ENCODE measurements around the gene KRT9. TPM values are rescaled to one million over a fixed set of nuclear protein-coding genes. Genes with fewer than 3 reads are reported as not detected.

Gene KRT9
- total RNA-seq, 2 experiments from 2014 or later: not detected

GRCh38 chr17:41542357-41542756 lies 29.5 kb downstream of the KRT9 start:
- no peaks in the 10 kb centered on the region for H3K4me1 Mint-ChIP-seq (ENCODE audit: low read depth)
- H3K4me1 ChIP-seq (ENCODE audit: insufficient read depth, low read length): no peaks in the 10 kb centered on the region
- H3K27ac Mint-ChIP-seq: no peak overlapping the region
- ChIA-PET CTCF (no interaction called here), POLR2A (no interaction called here)
- no peak for ATAC-seq (ENCODE audit: poor library complexity)
- H3K9me3 Mint-ChIP-seq: no peaks in the 10 kb centered on the region
- no peak overlapping the region for H3K27ac ChIP-seq (ENCODE audit: low read depth in 1 of 2, low read length in 2 of 2)
- no peaks in the 10 kb centered on the region for H3K27me3 Mint-ChIP-seq
- no peak for TF ChIP-seq CTCF (IDR thresholded peaks at IDR 0.05)
- H3K4me3 ChIP-seq (ENCODE audit: low read length): no peak overlapping the region
- peaks cover 0 to 3% of the 10 kb centered on the region in 2 experiments for H3K9me3 ChIP-seq (ENCODE audit: control insufficient read depth in 1 of 2, insufficient read depth in 1 of 2, low read length in 2 of 2)
- H3K36me3 Mint-ChIP-seq (ENCODE audit: low read depth): no peaks in the 10 kb centered on the region
- intact Hi-C loops (cut with DNase I, micrococcal nuclease): loop anchor here in 1 of 2 experiments (10.0 kb wide), 1 partner anchor 738 kb away; no protein-coding TSS in a partner anchor
- no peak overlapping the region for H3K4me3 Mint-ChIP-seq
- no peaks in the 10 kb centered on the region for H3K36me3 ChIP-seq (ENCODE audit: insufficient read depth, low read length)
- no peaks in the 10 kb centered on the region for H3K27me3 ChIP-seq (ENCODE audit: control insufficient read depth in 1 of 2, insufficient read depth in 2 of 2, low read length in 2 of 2)
- DNase-seq: no peak

- no peak overlapping the region for H3K27ac Mint-ChIP-seq
- TF ChIP-seq CTCF (IDR thresholded peaks at IDR 0.05): no peak
- DNase-seq (no peak), ATAC-seq (ENCODE audit: poor library complexity) (no peak)
- Histone ChIP-seq H3K9me3 (ENCODE audit: control insufficient read depth in 1 of 2, insufficient read depth in 1 of 2, low read length in 2 of 2) (no peaks in the 10 kb centered on the region), H3K4me1 (ENCODE audit: insufficient read depth, low read length) (no peaks in the 10 kb centered on the region), H3K4me3 (ENCODE audit: low read length) (no peak overlapping the region), H3K27me3 (ENCODE audit: control insufficient read depth in 1 of 2, insufficient read depth in 2 of 2, low read length in 2 of 2) (no peaks in the 10 kb centered on the region), H3K27ac (ENCODE audit: low read depth in 1 of 2, low read length in 2 of 2) (no peak overlapping the region), H3K36me3 (ENCODE audit: insufficient read depth, low read length) (no peaks in the 10 kb centered on the region)
- ChIA-PET CTCF (interaction anchor here (2.1 kb wide), 1 partner anchor 8 kb away, joined by 15 read pairs; no protein-coding TSS in a partner anchor), POLR2A (interaction anchor here (1.1 kb wide), 1 partner anchor 8 kb away, joined by 4 read pairs; no protein-coding TSS in a partner anchor)
- intact Hi-C loops (cut with DNase I, micrococcal nuclease): loop anchor here in 1 of 2 experiments (10.0 kb wide), 1 partner anchor 736 kb away; no protein-coding TSS in a partner anchor
- peaks cover 5% of the 10 kb centered on the region for H3K27me3 Mint-ChIP-seq
- no peak overlapping the region for H3K4me3 Mint-ChIP-seq
- no peaks in the 10 kb centered on the region for H3K36me3 Mint-ChIP-seq (ENCODE audit: low read depth)
- no peaks in the 10 kb centered on the region for H3K9me3 Mint-ChIP-seq
- no peaks in the 10 kb centered on the region for H3K4me1 Mint-ChIP-seq (ENCODE audit: low read depth)
Measured at GRCh38 chr17:41540921-41541625, 30.8 kb downstream of the KRT9 start.

GRCh38 chr17:41539979-41540701 lies 31.7 kb downstream of the KRT9 start:
- intact Hi-C loops (cut with DNase I, micrococcal nuclease): loop anchor here in 1 of 2 experiments (10.0 kb wide), 1 partner anchor 735 kb away; no protein-coding TSS in a partner anchor
- Mint-ChIP-seq H3K27me3 (peaks cover 10% of the 10 kb centered on the region), H3K4me1 (ENCODE audit: low read depth) (no peaks in the 10 kb centered on the region), H3K9me3 (no peaks in the 10 kb centered on the region), H3K36me3 (ENCODE audit: low read depth) (no peaks in the 10 kb centered on the region), H3K27ac (no peak overlapping the region), H3K4me3 (no peak overlapping the region)
- ATAC-seq (ENCODE audit: poor library complexity) (no peak), DNase-seq (no peak)
- no peak for TF ChIP-seq CTCF (IDR thresholded peaks at IDR 0.05)
- H3K4me3 ChIP-seq (ENCODE audit: low read length): no peak overlapping the region
- H3K36me3 ChIP-seq (ENCODE audit: insufficient read depth, low read length): no peaks in the 10 kb centered on the region
- H3K27me3 ChIP-seq (ENCODE audit: control insufficient read depth in 1 of 2, insufficient read depth in 2 of 2, low read length in 2 of 2): no peaks in the 10 kb centered on the region
- H3K4me1 ChIP-seq (ENCODE audit: insufficient read depth, low read length): no peaks in the 10 kb centered on the region
- CTCF ChIA-PET: interaction anchor here (2.1 kb wide), 1 partner anchor 9 kb away, joined by 15 read pairs; no protein-coding TSS in a partner anchor
- H3K9me3 ChIP-seq (ENCODE audit: control insufficient read depth in 1 of 2, insufficient read depth in 1 of 2, low read length in 2 of 2): no peaks in the 10 kb centered on the region
- no peak overlapping the region for H3K27ac ChIP-seq (ENCODE audit: low read depth in 1 of 2, low read length in 2 of 2)
- POLR2A ChIA-PET: interaction anchor here (1.1 kb wide), 1 partner anchor 9 kb away, joined by 4 read pairs; no protein-coding TSS in a partner anchor
